Measurements from ENCODE around the gene CTSD.

Gene CTSD

GRCh38 chr11:1755692-1756561 lies 7.8 kb downstream of the CTSD start:
- no peak for TF ChIP-seq CTCF (IDR thresholded peaks at IDR 0.05; ENCODE audit: borderline replicate concordance, insufficient read depth, low read depth, low read length)
- H3K4me3 ChIP-seq (ENCODE audit: low read depth, low read length) = no peak overlapping the region

- H3K4me3 ChIP-seq (ENCODE audit: low read depth, low read length) = no peak overlapping the region
- TF ChIP-seq CTCF (IDR thresholded peaks at IDR 0.05; ENCODE audit: borderline replicate concordance, insufficient read depth, low read depth, low read length) = no peak
These were observed 8.4 kb downstream of the CTSD start for GRCh38 chr11:1755344-1755691.

- TF ChIP-seq CTCF (IDR thresholded peaks at IDR 0.05; ENCODE audit: borderline replicate concordance, insufficient read depth, low read depth, low read length) = no peak
- no peak overlapping the region for H3K4me3 ChIP-seq (ENCODE audit: low read depth, low read length)
These were observed 9.2 kb downstream of the CTSD start for GRCh38 chr11:1754376-1755150.

GRCh38 chr11:1753929-1754305 lies 9.8 kb downstream of the CTSD start:
- H3K4me3 ChIP-seq (ENCODE audit: low read depth, low read length) = no peak overlapping the region
- no peak for TF ChIP-seq CTCF (IDR thresholded peaks at IDR 0.05; ENCODE audit: borderline replicate concordance, insufficient read depth, low read depth, low read length)

GRCh38 chr11:1753229-1753928 lies 10.3 kb downstream of the CTSD start:
- H3K4me3 ChIP-seq (ENCODE audit: low read depth, low read length) = no peak overlapping the region
- TF ChIP-seq CTCF (IDR thresholded peaks at IDR 0.05; ENCODE audit: borderline replicate concordance, insufficient read depth, low read depth, low read length) = no peak

GRCh38 chr11:1752907-1753228 lies 10.9 kb downstream of the CTSD start:
- no peak overlapping the region for H3K4me3 ChIP-seq (ENCODE audit: low read depth, low read length)
- no peak for TF ChIP-seq CTCF (IDR thresholded peaks at IDR 0.05; ENCODE audit: borderline replicate concordance, insufficient read depth, low read depth, low read length)
